NCI-H510A (cell line): ENCODE measurements around the gene MSH3.
"Not testable (repeated sequence)": the region's sequence is repeated elsewhere in the genome, so short reads cannot be mapped to it uniquely, and the experiment has no call there.

Experiments
- DNase-seq: peaks from one replicate; lab custom pipeline; 2025; lab: John Stamatoyannopoulos, UW

The MSH3 gene

GRCh38 chr5:80706835-80707447, 52.5 kb downstream of the MSH3 start:
- DNase-seq, result no peak

- DNase-seq, result no peak
Measured at GRCh38 chr5:80707645-80708044, 53.2 kb downstream of the MSH3 start.

GRCh38 chr5:80711216-80711615, 56.8 kb downstream of the MSH3 start:
- DNase-seq, result no peak

DNA sequence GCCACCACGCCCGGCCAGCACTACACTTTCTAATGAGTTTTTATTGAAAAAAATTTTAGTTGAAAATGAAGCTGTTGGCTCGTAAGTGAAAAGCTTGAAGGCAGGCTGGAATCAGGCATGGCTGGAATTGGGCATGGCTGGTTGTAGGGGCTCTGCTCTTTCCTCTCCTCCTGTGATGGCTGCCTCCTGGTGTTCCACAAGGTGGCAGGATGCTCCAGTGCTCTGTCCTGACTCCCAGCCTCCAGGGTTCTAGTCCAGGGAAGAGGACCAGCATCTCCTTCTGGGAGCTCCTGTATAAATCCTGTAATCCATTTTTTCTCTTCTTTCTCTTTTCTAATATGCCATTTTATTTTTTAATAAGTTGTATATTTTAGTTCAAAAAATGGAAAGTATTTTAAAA, 57.5 kb downstream of the MSH3 start:
- no peak for DNase-seq

GRCh38 chr5:80712919-80713318, 58.5 kb downstream of the MSH3 start:
- no peak for DNase-seq

DNA sequence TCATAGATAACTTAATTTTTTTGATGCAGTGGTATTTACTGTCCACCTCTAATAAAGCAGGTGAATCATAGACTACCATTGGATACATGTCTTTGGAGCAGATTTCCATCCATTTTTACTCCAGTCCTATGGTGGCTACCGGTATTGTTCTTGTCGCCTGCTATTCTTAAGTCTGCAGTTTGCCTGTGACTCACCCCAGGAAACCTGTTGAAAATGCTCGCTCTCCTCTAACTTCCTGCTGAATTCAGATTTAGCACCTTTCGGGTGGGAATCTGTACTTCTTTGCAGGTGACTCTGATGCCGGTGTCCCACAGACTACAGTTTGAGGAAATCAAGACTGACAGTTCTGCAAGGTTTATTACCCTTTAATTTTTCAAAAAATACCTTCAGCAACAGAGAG, 59.2 kb downstream of the MSH3 start:
- DNase-seq, result no peak

DNA sequence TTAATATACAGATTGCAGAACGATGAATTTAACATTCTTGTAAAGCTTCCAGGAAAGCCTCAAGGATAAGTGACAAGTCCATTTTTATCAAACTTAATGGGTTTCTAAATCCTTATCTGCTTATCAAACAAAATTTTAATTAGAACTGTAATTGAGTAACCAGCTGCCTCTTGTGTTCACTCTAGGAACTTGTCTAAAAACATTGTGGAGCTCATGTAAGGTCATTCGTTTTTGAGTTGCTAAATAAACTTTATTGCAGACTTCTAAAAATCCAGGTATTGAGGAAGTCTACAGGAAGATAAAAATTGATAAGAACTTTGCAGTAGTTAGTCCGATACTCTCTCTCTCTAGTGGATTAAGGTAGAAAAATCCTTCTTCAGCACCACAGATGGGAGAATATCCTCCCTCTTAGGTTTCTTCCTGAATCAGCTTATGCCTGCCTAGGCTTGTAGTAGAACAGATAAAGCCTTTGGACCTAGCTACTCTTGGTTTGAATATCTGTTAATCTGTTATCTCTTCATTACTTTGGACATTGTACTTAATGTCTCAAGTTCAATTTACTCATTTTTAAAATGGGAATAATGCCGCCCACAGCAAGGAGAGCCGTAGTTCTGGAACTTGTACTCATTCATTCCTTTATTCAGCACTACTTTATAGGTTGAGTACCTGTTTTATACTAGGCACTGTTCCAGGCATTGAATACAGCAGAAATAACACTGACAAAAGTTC, 60.3 kb downstream of the MSH3 start:
- DNase-seq, result no peak

DNA sequence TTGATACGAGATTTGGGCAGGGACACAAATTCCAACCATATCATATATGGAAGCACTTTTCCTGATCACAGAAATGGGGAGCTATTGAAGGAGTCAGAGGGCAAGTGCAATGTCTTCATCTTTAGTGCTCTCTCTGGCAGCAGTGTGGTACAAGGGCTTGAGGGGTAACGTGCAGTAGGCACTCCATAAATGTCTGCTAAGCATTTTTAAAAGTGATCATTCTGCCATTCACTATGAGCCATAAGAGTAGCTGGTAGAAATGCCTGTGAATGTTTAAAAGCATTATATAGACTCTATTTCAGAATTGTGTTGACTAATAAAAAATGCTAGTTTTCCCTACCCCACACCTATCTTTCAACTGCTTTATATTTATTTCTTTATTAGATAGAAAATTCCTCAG, 61.4 kb downstream of the MSH3 start:
- no peak for DNase-seq

- DNase-seq, result no peak
Measured at GRCh38 chr5:80720181-80720580, 65.7 kb downstream of the MSH3 start.

DNA sequence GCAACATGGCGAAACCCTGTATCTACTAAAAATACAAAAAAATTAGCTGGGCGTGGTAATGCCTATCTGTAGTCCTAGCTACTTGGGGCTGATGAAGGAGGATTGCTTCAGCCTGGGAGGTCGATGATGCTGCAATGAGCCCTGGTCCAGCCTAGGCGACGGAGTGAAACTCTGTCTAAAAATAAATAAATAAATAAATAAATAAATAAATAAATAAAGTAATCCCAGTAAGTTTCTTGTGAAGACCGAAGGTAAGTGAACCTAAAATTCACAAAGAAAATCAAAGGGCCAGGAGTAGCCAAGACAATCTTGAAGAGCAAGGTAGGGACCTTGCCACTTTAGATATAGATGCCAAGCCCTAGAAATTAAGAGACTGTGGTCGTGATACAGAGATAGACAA, 68.5 kb downstream of the MSH3 start:
- no peak for DNase-seq

DNA sequence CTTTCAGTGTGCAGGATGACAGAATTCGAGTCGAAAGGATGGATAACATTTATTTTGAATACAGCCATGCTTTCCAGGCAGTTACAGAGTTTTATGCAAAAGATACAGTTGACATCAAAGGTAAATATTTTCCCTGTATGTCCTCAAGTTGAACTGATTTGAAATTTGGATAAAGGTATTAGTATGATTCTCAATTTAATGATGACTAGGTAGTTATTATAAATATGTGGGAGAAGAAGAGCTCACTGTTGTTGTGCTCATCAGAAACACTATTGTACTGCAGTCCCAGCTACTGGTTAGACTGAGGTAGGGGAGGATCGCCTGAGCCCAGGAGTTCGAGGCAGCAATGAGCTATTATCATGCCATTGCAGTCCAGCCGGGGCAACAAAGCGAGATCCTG, 71.0 kb downstream of the MSH3 start:
- no peak for DNase-seq

DNA sequence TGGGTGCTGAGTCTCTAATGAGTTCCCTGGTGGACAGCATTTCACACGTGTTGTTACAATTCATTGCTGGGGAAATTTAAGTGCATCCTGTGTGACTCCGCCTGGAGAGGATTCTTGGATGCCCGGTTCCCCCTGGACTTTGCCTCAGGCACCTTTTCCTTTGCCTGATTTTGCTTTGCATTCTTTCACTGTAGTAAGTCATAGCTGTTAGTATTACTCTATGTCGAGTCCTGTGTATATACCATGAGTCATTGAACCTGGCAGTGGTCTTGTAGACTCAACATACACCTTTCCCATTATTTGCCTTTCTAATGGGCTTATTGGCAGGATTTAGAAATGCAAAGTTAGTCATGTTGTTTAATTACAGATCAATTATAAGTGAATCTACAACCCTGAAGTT, 82.3 kb downstream of the MSH3 start:
- no peak for DNase-seq

DNA sequence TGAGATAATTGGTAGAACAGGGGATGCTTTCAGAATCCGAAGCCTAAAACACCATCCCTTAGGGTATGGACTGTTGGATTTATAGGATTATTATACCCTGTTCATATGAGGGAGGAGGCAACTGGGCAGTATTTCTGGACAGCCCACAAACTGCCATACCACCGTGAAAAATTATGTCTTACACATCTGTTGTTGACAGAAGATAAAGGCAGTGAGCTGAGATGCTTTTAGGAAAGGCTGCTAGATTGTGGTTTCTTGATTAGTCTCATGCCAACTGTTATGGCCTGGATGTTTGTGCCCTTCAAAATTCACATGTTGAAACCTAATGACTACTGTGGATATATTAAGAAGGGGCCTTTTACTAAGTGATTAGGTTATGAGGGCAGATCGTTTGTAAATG, 84.0 kb downstream of the MSH3 start:
- DNase-seq, result no peak

GRCh38 chr5:80739057-80739456, 84.6 kb downstream of the MSH3 start:
- no peak for DNase-seq

GRCh38 chr5:80739496-80739895, 85.0 kb downstream of the MSH3 start:
- no peak for DNase-seq

DNA sequence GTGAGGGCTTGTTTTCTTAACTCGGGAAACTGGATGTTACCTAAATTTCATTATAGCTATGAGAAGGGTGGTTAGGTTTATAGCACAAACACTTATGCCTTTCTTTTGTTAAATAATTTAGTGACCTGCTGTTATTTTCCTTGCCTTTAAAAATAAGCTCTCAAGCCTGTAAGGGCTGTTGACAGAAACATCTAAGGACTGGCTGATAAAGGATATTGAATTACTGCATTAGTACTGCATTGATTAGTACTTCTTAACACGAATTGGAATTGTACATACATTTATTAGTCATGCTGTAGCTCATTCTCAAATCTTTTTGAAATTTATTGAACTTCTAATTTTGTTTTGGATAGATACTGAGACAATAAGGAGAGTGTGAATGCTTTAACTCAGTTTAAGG, 85.4 kb downstream of the MSH3 start:
- no peak for DNase-seq

GRCh38 chr5:80740488-80740887, 86.0 kb downstream of the MSH3 start:
- DNase-seq, result not testable (repeated sequence)

GRCh38 chr5:80740999-80741398, 86.5 kb downstream of the MSH3 start:
- no peak for DNase-seq

- no peak for DNase-seq
Measured at GRCh38 chr5:80744149-80744548, 89.7 kb downstream of the MSH3 start.

- DNase-seq, result no peak
Measured at GRCh38 chr5:80745490-80745889, 91.0 kb downstream of the MSH3 start.

DNA sequence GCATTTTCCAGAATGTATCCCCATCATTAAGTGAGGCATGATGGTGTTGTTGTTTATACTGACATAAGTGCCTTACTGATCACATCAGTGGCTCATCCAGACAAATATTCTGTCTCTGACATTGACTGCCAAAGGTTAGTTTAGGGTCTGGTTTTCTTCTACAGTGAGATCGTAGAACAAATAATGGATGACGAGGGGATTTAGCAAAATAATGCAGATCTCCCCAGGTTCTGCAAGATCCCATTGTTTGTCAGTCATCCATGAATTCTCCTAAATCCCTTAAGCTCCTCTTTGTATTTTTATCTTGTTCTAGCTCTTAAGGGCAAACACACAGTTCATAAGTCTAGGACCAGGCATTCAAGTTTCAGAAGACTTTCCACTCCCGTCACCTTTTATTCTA, 93.5 kb downstream of the MSH3 start:
- DNase-seq, result no peak

DNA sequence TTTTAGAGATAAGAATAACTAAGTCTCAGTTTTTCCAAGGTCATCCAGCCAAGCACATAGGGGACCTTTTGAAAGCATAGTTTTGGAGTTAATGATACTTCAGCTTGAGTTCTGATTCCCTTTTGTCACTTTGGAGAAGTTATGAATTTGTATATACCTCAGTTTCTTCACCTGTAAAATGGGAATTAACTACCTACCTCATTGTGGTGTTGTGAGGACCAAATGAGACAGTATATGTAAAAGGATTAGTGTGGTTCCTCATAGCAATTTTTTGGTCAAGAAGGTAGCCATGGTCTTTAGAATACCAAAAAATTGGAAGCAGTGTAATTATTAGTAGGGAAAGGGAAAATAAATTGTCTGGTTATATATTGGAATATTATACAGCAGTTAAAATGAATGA, 98.0 kb downstream of the MSH3 start:
- no peak for DNase-seq

DNA sequence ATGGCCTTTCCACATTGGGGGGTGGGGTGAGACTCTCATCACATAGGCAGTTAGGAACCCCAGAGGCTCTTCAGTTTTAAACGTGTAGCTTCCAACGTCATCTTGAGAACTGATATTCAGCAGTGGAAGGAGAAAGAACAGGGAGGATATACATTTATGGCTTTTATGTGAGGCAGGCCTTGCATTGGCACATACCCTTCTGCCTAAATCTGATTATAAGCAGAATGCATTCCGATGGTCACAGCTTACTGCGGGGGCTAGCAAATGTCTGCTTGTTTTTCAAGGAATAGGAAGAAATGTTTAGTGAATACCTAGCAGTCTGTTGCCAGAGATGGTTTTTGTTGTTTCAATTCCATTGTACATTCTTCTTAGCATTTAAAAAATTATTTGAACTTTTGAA, 99.3 kb downstream of the MSH3 start:
- no peak for DNase-seq

DNA sequence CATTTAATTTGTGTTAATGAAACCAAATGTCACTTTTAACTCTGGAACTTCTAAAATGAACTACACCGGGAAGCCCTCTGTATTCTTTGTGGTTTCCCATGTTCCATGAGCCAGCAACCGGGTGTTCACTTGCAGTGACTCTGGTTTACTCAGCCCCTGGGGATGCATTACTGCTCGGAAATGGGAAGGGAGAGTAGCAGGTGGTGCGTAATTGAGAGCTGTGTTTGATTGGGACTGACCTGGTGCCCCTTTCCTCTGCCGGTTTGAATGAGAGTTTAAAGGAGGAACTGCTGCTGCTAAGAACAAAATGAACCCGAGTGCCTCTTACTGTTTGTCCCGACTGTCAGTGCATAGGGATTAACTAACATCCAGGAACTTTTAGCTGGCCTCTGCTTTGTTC, 100.4 kb downstream of the MSH3 start:
- DNase-seq, result no peak
